Measurements from ENCODE around the gene DPP6.

Gene DPP6

GRCh38 chr7:154497751-154498150 is 445.6 kb downstream of the DPP6 start:
- CTCF ChIA-PET, result no interaction called here

DNA sequence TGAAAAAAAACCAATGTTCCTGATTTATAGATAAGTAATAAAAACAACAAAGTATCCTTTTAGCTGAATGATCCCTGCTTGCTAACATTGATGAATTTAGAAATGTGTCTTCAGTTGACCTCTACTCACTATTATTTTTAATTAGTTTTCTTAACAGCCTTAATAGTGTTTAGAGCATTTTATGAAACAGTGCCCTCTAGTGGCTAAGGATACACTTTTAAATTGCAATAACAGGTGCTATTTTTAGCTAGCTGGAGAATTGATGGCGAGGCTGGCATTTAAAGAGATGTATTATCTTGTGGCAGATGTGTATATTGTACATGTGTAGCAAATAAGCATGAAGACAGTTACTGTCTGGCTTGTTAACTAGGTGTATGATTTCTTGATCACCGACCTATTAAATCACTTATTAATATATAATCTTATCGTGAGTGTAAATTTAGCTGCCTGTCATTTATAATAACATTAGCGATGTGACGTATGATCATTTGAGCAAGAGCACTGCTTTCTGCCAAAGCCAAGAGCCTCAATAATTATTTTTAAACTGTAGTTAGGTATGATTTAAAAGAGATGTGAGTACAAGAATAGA is 451.9 kb downstream of the DPP6 start:
- ChIA-PET CTCF (interaction anchor here (0.6 to 2.3 kb wide), 3 partner anchors 10 to 13 kb away, joined by 3 to 8 read pairs (median 7); no protein-coding TSS in a partner anchor), POLR2A (no interaction called here)
- Histone ChIP-seq H3K27me3 (replicated peaks in 2 of 5; ENCODE audit: control insufficient read depth in 4 of 5, insufficient read depth in 5 of 5, low read length in 4 of 5) (no peaks in the 10 kb centered on the region), H3K27ac (ENCODE audit: insufficient read depth in 1 of 2, low read depth in 1 of 2, low read length in 2 of 2, poor library complexity in 1 of 2, severe bottlenecking in 2 of 2) (no peak overlapping the region), H3K9me3 (ENCODE audit: control extremely low read depth in 1 of 5, control insufficient read depth in 4 of 5, insufficient read depth in 2 of 5, low read depth in 1 of 5, low read length in 4 of 5) (no peaks in the 10 kb centered on the region), H3K36me3 (ENCODE audit: control insufficient read depth in 4 of 4, insufficient read depth in 4 of 4, low read length in 3 of 4) (no peaks in the 10 kb centered on the region), H3K4me1 (ENCODE audit: control extremely low read depth in 1 of 4, control insufficient read depth in 4 of 4, insufficient read depth in 4 of 4, low read length in 3 of 4) (no peaks in the 10 kb centered on the region), H3K4me3 (ENCODE audit: control insufficient read depth in 1 of 7, extremely low read depth in 1 of 7, insufficient read depth in 4 of 7, low read depth in 2 of 7, low read length in 6 of 7) (no peak overlapping the region)
- peak; percentile 9 to 41 (median 22) for DNase-seq
- no CpG with 5 or more reads among the region's 5 CpGs for WGBS (ENCODE audit: insufficient coverage)

More at GRCh38 chr7:154497751-154498150, 445.6 kb downstream of the DPP6 start:
- Histone ChIP-seq H3K4me3 (ENCODE audit: control insufficient read depth in 1 of 7, extremely low read depth in 1 of 7, insufficient read depth in 4 of 7, low read depth in 2 of 7, low read length in 6 of 7) (no peak overlapping the region), H3K4me1 (ENCODE audit: control extremely low read depth in 1 of 4, control insufficient read depth in 4 of 4, insufficient read depth in 4 of 4, low read length in 3 of 4) (no peaks in the 10 kb centered on the region), H3K27me3 (replicated peaks in 2 of 5; ENCODE audit: control insufficient read depth in 4 of 5, insufficient read depth in 5 of 5, low read length in 4 of 5) (no peaks in the 10 kb centered on the region), H3K27ac (ENCODE audit: insufficient read depth in 1 of 2, low read depth in 1 of 2, low read length in 2 of 2, poor library complexity in 1 of 2, severe bottlenecking in 2 of 2) (no peak overlapping the region), H3K9me3 (ENCODE audit: control extremely low read depth in 1 of 5, control insufficient read depth in 4 of 5, insufficient read depth in 2 of 5, low read depth in 1 of 5, low read length in 4 of 5) (no peaks in the 10 kb centered on the region), H3K36me3 (ENCODE audit: control insufficient read depth in 4 of 4, insufficient read depth in 4 of 4, low read length in 3 of 4) (no peaks in the 10 kb centered on the region)
- POLR2A ChIA-PET, result no interaction called here
- no peak for DNase-seq
- 85% methylated on average over 4 of the region's 4 CpGs for WGBS (ENCODE audit: insufficient coverage)

DNA sequence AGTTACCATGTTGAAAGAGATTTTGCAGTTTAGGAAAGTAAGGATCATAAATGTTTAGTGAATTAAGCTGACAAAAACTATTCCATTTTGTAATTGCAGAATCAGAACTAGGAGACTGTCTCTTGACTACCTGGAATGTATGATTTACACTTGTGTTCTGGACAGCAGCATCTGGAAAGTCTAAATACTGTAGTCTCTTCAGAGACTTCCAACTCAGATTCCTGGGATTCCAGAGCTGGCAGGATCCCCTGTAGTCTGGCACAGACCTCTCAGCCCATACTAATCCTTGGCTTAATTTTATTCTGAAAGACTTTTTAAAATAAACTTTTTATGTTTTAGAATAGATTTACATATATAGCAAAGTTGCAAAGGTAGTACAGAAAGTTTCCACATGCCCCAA is 452.7 kb downstream of the DPP6 start:
- CTCF ChIA-PET, result interaction anchor here (1.6 to 2.3 kb wide), 2 partner anchors 9 to 14 kb away, joined by 7 to 8 read pairs; no protein-coding TSS in a partner anchor
- POLR2A ChIA-PET, result no interaction called here
- Histone ChIP-seq H3K4me1 (ENCODE audit: control extremely low read depth in 1 of 4, control insufficient read depth in 4 of 4, insufficient read depth in 4 of 4, low read length in 3 of 4) (no peaks in the 10 kb centered on the region), H3K4me3 (ENCODE audit: control insufficient read depth in 1 of 7, extremely low read depth in 1 of 7, insufficient read depth in 4 of 7, low read depth in 2 of 7, low read length in 6 of 7) (no peak overlapping the region), H3K9me3 (ENCODE audit: control extremely low read depth in 1 of 5, control insufficient read depth in 4 of 5, insufficient read depth in 2 of 5, low read depth in 1 of 5, low read length in 4 of 5) (peaks cover 0 to 3% (median 0%) of the 10 kb centered on the region in 5 experiments), H3K36me3 (ENCODE audit: control insufficient read depth in 4 of 4, insufficient read depth in 4 of 4, low read length in 3 of 4) (no peaks in the 10 kb centered on the region), H3K27me3 (replicated peaks in 2 of 5; ENCODE audit: control insufficient read depth in 4 of 5, insufficient read depth in 5 of 5, low read length in 4 of 5) (no peaks in the 10 kb centered on the region), H3K27ac (ENCODE audit: insufficient read depth in 1 of 2, low read depth in 1 of 2, low read length in 2 of 2, poor library complexity in 1 of 2, severe bottlenecking in 2 of 2) (no peak overlapping the region)
- no peak for DNase-seq

DNA sequence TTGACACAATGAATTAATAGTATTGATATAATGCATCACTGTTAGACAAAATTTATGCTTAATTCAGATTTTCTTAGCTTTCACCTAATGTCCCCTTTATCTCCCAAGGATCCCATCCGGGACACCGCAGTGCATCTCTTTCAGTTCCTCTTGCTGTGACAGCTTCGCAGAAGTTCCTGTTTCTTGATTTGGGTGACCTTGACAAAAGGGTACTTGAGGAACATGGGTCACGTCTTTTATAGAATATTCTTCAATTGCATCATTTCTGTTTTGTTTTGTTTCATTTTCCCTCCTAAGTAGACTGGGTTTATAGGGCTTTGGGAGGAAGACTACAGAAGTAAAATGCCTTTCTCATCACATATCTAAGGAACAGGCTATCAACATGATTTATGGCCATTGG is 453.2 kb downstream of the DPP6 start:
- no CpG with 5 or more reads among the region's 4 CpGs for WGBS (ENCODE audit: insufficient coverage)
- no peaks in the 10 kb centered on the region for H3K4me1 ChIP-seq (ENCODE audit: control extremely low read depth in 1 of 4, control insufficient read depth in 4 of 4, insufficient read depth in 4 of 4, low read length in 3 of 4)
- H3K4me3 ChIP-seq (ENCODE audit: control insufficient read depth in 1 of 7, extremely low read depth in 1 of 7, insufficient read depth in 4 of 7, low read depth in 2 of 7, low read length in 6 of 7), result no peak overlapping the region
- H3K36me3 ChIP-seq (ENCODE audit: control insufficient read depth in 4 of 4, insufficient read depth in 4 of 4, low read length in 3 of 4), result no peaks in the 10 kb centered on the region
- peaks cover 0 to 3% (median 0%) of the 10 kb centered on the region in 5 experiments for H3K9me3 ChIP-seq (ENCODE audit: control extremely low read depth in 1 of 5, control insufficient read depth in 4 of 5, insufficient read depth in 2 of 5, low read depth in 1 of 5, low read length in 4 of 5)
- H3K27ac ChIP-seq (ENCODE audit: insufficient read depth in 1 of 2, low read depth in 1 of 2, low read length in 2 of 2, poor library complexity in 1 of 2, severe bottlenecking in 2 of 2), result no peak overlapping the region
- no peak for DNase-seq
- CTCF ChIA-PET, result interaction anchor here (2.3 kb wide), 1 partner anchor 14 kb away, joined by 7 read pairs; no protein-coding TSS in a partner anchor
- POLR2A ChIA-PET, result no interaction called here
- H3K27me3 ChIP-seq (replicated peaks in 2 of 5; ENCODE audit: control insufficient read depth in 4 of 5, insufficient read depth in 5 of 5, low read length in 4 of 5), result no peaks in the 10 kb centered on the region

GRCh38 chr7:154509192-154509591 is 457.0 kb downstream of the DPP6 start:
- ChIA-PET CTCF (no interaction called here), POLR2A (no interaction called here)
- H3K9me3 ChIP-seq (ENCODE audit: control extremely low read depth in 1 of 5, control insufficient read depth in 4 of 5, insufficient read depth in 2 of 5, low read depth in 1 of 5, low read length in 4 of 5), result peaks cover 0 to 3% (median 0%) of the 10 kb centered on the region in 5 experiments
- no peaks in the 10 kb centered on the region for H3K4me1 ChIP-seq (ENCODE audit: control extremely low read depth in 1 of 4, control insufficient read depth in 4 of 4, insufficient read depth in 4 of 4, low read length in 3 of 4)
- H3K27me3 ChIP-seq (replicated peaks in 2 of 5; ENCODE audit: control insufficient read depth in 4 of 5, insufficient read depth in 5 of 5, low read length in 4 of 5), result no peaks in the 10 kb centered on the region
- DNase-seq, result no peak
- H3K36me3 ChIP-seq (ENCODE audit: control insufficient read depth in 4 of 4, insufficient read depth in 4 of 4, low read length in 3 of 4), result no peaks in the 10 kb centered on the region
- WGBS (ENCODE audit: insufficient coverage), result no CpG with 5 or more reads among the region's 3 CpGs
- no peak overlapping the region for H3K4me3 ChIP-seq (ENCODE audit: control insufficient read depth in 1 of 7, extremely low read depth in 1 of 7, insufficient read depth in 4 of 7, low read depth in 2 of 7, low read length in 6 of 7)
- H3K27ac ChIP-seq (ENCODE audit: insufficient read depth in 1 of 2, low read depth in 1 of 2, low read length in 2 of 2, poor library complexity in 1 of 2, severe bottlenecking in 2 of 2), result no peak overlapping the region

DNA sequence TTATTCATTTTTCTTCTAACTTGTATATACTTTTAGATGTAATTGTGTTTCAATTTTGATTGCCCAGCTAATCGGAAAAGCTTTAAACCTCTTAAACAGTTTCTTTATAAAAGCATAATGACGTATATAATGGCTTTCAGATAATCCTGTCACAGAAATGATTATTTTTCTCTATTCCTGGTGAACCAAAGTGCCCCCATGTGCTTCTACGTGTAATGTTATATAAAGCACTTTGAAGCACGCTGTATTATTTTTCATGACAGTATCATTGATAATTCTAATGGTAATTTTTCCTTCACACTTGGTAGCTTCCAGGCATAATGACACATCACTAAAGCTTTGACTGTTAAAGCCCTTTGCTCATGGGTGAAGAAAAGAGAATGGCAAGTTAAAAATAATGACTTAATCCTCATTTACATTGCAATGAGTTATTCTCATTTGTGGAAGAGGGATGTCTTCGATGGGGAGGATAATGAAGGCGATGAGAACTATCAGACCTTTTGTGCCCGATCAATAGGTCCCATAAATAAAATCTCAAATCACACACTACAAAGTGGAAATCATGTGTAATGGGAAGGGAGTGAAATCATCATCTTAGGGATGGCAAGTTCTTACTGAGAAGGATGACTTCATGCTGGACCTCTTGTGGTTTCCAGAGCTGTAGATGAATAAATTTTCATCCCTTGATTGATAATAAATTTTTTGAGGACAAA is 460.1 kb downstream of the DPP6 start:
- ChIA-PET CTCF (interaction anchor here (1.1 kb wide), 1 partner anchor 13 kb away, joined by 3 read pairs; no protein-coding TSS in a partner anchor), POLR2A (no interaction called here)
- Histone ChIP-seq H3K4me3 (ENCODE audit: control insufficient read depth in 1 of 7, extremely low read depth in 1 of 7, insufficient read depth in 4 of 7, low read depth in 2 of 7, low read length in 6 of 7) (no peak overlapping the region), H3K27me3 (replicated peaks in 2 of 5; ENCODE audit: control insufficient read depth in 4 of 5, insufficient read depth in 5 of 5, low read length in 4 of 5) (no peaks in the 10 kb centered on the region), H3K9me3 (ENCODE audit: control extremely low read depth in 1 of 5, control insufficient read depth in 4 of 5, insufficient read depth in 2 of 5, low read depth in 1 of 5, low read length in 4 of 5) (peaks cover 0 to 3% (median 0%) of the 10 kb centered on the region in 5 experiments), H3K36me3 (ENCODE audit: control insufficient read depth in 4 of 4, insufficient read depth in 4 of 4, low read length in 3 of 4) (no peaks in the 10 kb centered on the region), H3K27ac (ENCODE audit: insufficient read depth in 1 of 2, low read depth in 1 of 2, low read length in 2 of 2, poor library complexity in 1 of 2, severe bottlenecking in 2 of 2) (no peak overlapping the region), H3K4me1 (ENCODE audit: control extremely low read depth in 1 of 4, control insufficient read depth in 4 of 4, insufficient read depth in 4 of 4, low read length in 3 of 4) (no peaks in the 10 kb centered on the region)
- 100% methylated on average over 1 of the region's 7 CpGs for WGBS (ENCODE audit: insufficient coverage)
- no peak for DNase-seq

GRCh38 chr7:154517768-154518167 is 465.6 kb downstream of the DPP6 start:
- Histone ChIP-seq H3K9me3 (ENCODE audit: control extremely low read depth in 1 of 5, control insufficient read depth in 4 of 5, insufficient read depth in 2 of 5, low read depth in 1 of 5, low read length in 4 of 5) (peaks cover 0 to under 1% (median 0%) of the 10 kb centered on the region in 5 experiments), H3K36me3 (ENCODE audit: control insufficient read depth in 4 of 4, insufficient read depth in 4 of 4, low read length in 3 of 4) (no peaks in the 10 kb centered on the region), H3K4me1 (ENCODE audit: control extremely low read depth in 1 of 4, control insufficient read depth in 4 of 4, insufficient read depth in 4 of 4, low read length in 3 of 4) (no peaks in the 10 kb centered on the region), H3K27me3 (replicated peaks in 2 of 5; ENCODE audit: control insufficient read depth in 4 of 5, insufficient read depth in 5 of 5, low read length in 4 of 5) (no peaks in the 10 kb centered on the region), H3K27ac (ENCODE audit: insufficient read depth in 1 of 2, low read depth in 1 of 2, low read length in 2 of 2, poor library complexity in 1 of 2, severe bottlenecking in 2 of 2) (no peak overlapping the region), H3K4me3 (ENCODE audit: control insufficient read depth in 1 of 7, extremely low read depth in 1 of 7, insufficient read depth in 4 of 7, low read depth in 2 of 7, low read length in 6 of 7) (no peak overlapping the region)
- no peak for DNase-seq
- 96% methylated on average over 10 of the region's 10 CpGs for WGBS (ENCODE audit: insufficient coverage)
- ChIA-PET CTCF (no interaction called here), POLR2A (no interaction called here)
